SKM-1 (cell line): ENCODE measurements around the gene KCNQ2.

Experiments
- DNase-seq: peaks from one replicate; lab custom pipeline; 2025; ENCODE audit not compliant: unreplicated experiment; lab: John Stamatoyannopoulos, UW

The KCNQ2 gene

GRCh38 chr20:63471981-63472831, at the start of gene KCNQ2:
KCNQ2 (minus strand) TSS chr20:63472655; CDS start chr20:63472463, 192 bp downstream.
- no peak for DNase-seq

- DNase-seq, result no peak
Measured at GRCh38 chr20:63521602-63522001, 49.1 kb upstream of the KCNQ2 start.

DNA sequence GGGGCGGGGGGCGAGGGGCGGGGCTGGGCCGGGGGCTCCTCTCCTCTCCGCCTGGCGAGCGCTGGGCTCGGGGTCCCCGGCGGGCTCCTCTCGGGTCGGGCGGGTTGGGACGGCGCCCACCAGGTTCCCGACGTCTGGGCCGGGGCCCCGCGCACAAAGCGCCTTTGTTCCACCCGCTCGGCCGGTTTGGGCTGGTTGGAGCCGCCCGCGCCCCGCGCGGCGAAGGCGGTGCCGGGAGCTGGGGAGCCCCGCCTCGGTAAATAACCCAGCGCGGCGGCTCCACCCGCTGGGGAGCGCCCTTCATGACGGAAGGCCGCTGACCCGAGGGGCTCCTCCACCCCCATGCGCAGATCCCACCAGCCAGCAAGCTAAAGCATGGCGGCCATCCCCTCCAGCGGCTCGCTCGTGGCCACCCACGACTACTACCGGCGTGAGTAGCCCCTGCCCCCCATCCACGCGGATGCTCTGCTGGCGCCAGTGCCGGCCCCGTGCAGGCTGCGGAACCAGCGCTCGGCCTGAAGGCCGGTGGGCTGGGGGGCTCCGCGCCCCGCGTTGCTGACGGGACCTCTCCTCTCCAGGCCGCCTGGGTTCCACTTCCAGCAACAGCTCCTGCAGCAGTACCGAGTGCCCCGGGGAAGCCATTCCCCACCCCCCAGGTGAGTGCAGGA, 48.6 kb upstream of the KCNQ2 start:
- no peak for DNase-seq

DNA sequence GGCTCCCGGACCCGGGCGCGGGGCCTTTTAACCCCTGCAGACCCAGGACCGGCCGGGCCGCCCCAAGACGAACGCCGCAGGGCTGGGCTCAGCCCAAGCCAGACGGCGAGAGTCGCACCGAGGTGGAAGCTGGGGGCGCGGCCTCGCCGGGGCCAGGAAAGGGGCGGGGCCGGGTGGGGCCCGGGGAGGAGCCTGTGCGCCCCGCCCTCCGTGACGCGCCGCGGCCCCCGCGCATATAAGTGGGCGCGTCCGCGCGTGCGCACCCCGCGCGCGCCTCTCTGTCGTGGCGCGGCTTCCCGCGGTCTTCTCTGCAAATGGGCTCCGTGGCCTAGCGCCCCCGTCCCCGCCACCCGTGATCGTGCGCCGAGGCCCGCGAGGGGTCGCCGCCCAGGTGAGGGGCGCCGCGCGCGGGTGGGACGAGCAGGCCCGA, 48.1 kb upstream of the KCNQ2 start, which contains the start of gene PPDPF:
Gene PPDPF (plus strand): TSS at position 262 of the 430 bp plus-strand sequence. CDS start 544 bp downstream, outside the sequence.
- DNase-seq, result peak; percentile 13

GRCh38 chr20:63519668-63520503, 47.4 kb upstream of the KCNQ2 start:
- DNase-seq, result no peak

- no peak for DNase-seq
Measured at GRCh38 chr20:63518946-63519667, 46.7 kb upstream of the KCNQ2 start.

GRCh38 chr20:63518351-63518861, 46.0 kb upstream of the KCNQ2 start:
- DNase-seq, result no peak

GRCh38 chr20:63517376-63518309, 45.2 kb upstream of the KCNQ2 start:
- no peak for DNase-seq

DNA sequence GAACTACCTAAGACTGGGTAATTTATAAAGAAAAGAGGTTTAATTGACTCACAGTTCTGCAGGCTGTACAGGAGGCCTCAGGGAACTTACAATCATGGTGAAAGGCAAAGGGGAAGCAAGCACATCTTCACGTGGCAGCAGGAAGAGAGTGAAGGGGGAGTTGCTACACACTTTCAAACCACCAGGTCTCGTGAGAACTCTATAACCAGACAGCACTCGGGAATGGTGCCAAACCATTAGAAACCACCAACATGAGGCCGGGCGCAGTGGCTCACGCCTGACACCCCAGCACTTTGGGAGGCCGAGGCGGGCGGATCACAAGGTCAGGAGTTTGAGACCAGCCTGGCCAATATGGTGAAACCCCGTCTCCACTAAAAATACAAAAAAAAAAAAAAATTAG, 42.1 kb upstream of the KCNQ2 start:
- peak; percentile 15 for DNase-seq

DNA sequence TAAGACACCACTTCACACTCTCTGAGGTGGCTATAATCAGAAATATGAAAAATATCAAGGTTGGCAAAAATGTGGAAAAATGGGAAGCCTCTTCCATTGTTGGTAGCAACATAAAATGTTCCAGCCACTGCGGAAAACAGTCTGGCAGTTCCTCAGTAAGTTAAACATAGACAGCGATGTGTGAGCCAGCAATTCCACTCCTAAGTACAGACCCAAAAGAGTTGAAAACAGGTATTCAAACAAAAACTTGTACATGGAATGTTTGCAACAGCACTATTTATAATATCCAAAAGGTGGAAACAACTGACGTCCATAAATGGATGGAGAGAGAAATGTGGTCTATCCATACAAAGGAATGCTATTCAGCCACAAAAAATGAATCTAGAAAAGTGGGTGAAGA, 40.8 kb upstream of the KCNQ2 start:
- no peak for DNase-seq

DNA sequence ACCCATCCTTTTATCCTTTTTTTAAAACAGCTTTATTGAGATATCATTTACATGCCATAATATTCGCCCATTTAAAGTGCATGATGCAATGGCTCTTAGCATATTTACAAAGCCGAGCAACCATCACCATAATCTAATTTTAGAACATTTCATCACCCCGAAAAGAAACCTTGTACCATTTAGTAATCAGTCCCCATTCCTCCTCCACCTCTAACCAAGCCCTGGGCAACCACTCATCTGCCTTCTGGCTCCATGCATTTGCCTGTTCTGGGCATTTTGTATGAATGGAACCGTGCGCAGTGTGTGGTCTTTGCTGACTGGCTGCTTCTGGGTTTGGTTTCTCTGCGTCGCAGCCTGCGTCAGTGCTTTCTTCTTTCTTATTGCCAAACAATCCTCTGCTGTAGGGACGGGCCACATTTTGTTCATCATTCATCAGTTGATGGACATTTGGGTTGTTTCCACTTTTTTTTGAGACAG, 36.7 kb upstream of the KCNQ2 start:
- DNase-seq, result no peak

DNA sequence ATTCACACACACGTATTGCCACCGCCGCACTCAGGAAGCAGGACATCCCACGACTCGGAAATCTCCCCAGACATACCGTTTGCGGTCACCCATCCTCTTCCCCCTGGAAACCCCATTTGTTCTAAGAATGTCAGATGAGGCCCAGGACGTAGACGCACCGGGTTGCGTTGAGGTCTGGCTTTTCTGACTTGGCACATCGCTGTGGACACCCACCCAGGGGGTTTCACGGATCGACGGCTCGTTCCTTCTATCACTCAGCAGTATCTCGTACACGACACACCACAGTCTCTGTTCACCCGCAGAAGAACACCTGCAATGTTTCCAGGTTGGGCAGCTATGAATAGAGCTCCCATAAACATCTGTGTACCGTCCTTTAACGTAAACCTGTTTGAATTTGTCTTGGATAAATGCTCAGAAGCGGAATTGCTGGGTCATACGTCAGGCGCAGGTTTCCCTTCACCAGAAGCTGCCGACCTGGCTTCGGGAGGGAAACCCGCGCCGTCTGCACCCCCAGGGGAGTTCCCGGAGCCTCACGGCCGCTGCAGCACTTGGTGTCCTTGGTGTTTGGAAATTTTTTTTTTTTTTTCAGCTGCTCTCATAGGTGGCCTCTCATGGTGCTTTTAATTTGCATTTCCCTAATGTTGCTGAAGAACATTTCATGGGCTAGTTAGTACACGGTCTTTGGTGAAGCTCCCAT, 35.8 kb upstream of the KCNQ2 start:
- DNase-seq, result no peak

DNA sequence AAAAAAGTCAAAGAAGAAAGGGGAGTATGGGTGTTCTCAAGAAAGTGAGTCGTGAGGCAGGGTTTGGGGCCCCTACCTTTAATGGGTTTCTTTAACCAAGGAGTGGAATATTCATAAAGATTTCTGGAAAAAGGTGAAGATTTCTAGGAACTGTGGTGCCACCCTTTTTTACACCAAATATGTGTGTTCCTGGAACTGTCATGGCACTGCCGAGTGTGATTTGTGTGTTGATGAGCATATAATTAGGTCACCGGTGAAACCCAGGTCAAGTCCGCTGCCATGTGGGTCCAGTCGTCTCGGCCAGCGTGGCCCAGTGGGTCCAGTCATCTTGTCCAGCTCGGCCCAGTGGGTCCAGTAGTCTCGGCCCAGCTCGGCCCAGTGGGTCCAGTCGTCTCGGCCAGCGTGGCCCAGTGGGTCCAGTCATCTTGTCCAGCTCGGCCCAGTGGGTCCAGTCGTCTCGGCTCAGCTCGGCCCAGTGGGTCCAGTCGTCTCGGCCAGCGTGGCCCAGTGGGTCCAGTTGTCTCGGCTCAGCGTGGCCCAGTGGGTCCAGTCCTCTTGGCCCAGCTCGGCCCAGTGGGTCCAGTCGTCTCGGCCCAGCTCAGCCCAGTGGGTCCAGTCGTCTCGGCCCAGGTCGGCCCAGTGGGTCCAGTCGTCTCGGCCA, 34.8 kb upstream of the KCNQ2 start:
- DNase-seq, result no peak

GRCh38 chr20:63505723-63506122, 33.3 kb upstream of the KCNQ2 start:
- no peak for DNase-seq

- no peak for DNase-seq
Measured at GRCh38 chr20:63505281-63505680, 32.8 kb upstream of the KCNQ2 start.

- DNase-seq, result no peak
Measured at GRCh38 chr20:63504642-63505041, 32.2 kb upstream of the KCNQ2 start.

GRCh38 chr20:63503524-63503923, 31.1 kb upstream of the KCNQ2 start:
- no peak for DNase-seq

DNA sequence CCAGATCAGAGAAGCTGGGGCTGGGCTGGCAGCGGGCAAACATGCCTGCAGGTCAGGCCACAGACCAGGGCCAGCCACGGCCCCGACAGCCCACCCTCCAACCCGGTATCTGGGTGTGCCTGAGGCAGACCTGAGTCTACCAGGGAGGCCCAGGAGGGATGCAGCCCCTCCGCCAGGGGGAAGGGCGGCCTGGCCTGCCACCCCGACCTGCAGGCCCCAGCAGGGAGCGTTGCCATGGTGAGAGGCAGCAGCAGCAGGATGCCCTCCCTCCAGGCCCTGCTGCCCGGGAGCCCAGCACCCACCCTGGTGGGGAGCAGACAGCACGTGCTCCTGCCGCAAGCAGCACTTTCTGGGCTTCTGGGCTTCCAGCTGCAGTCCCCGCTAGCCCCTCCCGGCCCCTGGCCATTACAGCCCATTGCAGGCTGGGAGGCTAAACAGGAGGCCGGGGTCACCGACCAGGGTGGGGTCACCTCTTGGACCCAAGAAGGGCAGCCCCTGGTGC, 30.3 kb upstream of the KCNQ2 start:
- DNase-seq, result no peak
